ENCODE data around the gene CTDSP1.
A peak's percentile ranks its signal among the peaks of the same experiment; 100 is the strongest.

- TF ChIP-seq REST (IDR thresholded peaks at IDR 0.05): peak; percentile 13
- TF ChIP-seq SP1 (IDR thresholded peaks at IDR 0.05): peak; percentile 66
- TF ChIP-seq CTCF (IDR thresholded peaks at IDR 0.05; ENCODE audit: low read depth, low read length, missing input control): no peak
- TF ChIP-seq RAD21 (IDR thresholded peaks at IDR 0.05): peak in 1 of 2 donors; percentile 48
- TF ChIP-seq EGR1 (IDR thresholded peaks at IDR 0.05; ENCODE audit: low read depth in 2 of 2): peak; percentile 44 to 84
- TF ChIP-seq JUND (IDR thresholded peaks at IDR 0.05): no peak
- no peak for TF ChIP-seq FOXA2 (IDR thresholded peaks at IDR 0.05)
- TF ChIP-seq FOXA1 (IDR thresholded peaks at IDR 0.05): no peak
- peak in 1 of 2 donors; percentile 28 for TF ChIP-seq RXRA (IDR thresholded peaks at IDR 0.05)
- TF ChIP-seq ATF3 (IDR thresholded peaks at IDR 0.05): no peak
Measured at GRCh38 chr2:218399391-218400166, at the start of gene CTDSP1.

Data from liver (tissue), 3 donors.